Bronchial epithelial cell (primary cell): ENCODE measurements around the gene NGB. TPM values are rescaled to one million over a fixed set of nuclear protein-coding genes. Genes with fewer than 3 reads are reported as not detected.
A peak's percentile ranks its signal among the peaks of the same experiment; 100 is the strongest.

Source experiments
- DNase-seq: peaks from one replicate; pipeline ENCODE4 v3.0.0-alpha.2; 2010; ENCODE audit warnings: low read depth
- FAIRE-seq: peaks from 2 replicates; lab custom pipeline; 2011; peaks lifted over from hg19 to GRCh38; lab: Jason Lieb, UNC
- H3K27me3 ChIP-seq: 2 replicates; pipeline ENCODE4 v1.5.1; 2011; ENCODE audit warnings: low read length; ENCODE audit not compliant: control insufficient read depth, insufficient read depth
- H3K36me3 ChIP-seq: 2 replicates; pipeline ENCODE4 v1.5.1; 2011; ENCODE audit warnings: low read length; ENCODE audit not compliant: control insufficient read depth, insufficient read depth
- H3K4me3 ChIP-seq: 2 replicates; pipeline ENCODE4 v1.5.1; 2011; ENCODE audit warnings: mild to moderate bottlenecking, low read depth, low read length, control low read depth
- total RNA-seq: library from RNA; depleted of rRNA; stranded (reverse); fragments of >200 nt; gene quantifications from 2 replicates; pipeline ENCODE4 v1.2.1, GENCODE V29; 2014
- TF ChIP-seq, protein P1 (sequence below): IDR thresholded peaks from 2 replicates; pipeline ENCODE4 v1.5.1; 2011; ENCODE audit warnings: mild to moderate bottlenecking, moderate library complexity, low read length, control low read depth, inconsistent platforms; ENCODE audit not compliant: insufficient read depth, severe bottlenecking

The NGB gene
- total RNA-seq, 1 donor from 2014 or later, result 0.26 TPM

- Histone ChIP-seq H3K36me3 (no peaks in the 10 kb centered on the region), H3K27me3 (no peaks in the 10 kb centered on the region), H3K4me3 (no peak overlapping the region)
- FAIRE-seq, result no peak
- TF ChIP-seq, protein P1, sequence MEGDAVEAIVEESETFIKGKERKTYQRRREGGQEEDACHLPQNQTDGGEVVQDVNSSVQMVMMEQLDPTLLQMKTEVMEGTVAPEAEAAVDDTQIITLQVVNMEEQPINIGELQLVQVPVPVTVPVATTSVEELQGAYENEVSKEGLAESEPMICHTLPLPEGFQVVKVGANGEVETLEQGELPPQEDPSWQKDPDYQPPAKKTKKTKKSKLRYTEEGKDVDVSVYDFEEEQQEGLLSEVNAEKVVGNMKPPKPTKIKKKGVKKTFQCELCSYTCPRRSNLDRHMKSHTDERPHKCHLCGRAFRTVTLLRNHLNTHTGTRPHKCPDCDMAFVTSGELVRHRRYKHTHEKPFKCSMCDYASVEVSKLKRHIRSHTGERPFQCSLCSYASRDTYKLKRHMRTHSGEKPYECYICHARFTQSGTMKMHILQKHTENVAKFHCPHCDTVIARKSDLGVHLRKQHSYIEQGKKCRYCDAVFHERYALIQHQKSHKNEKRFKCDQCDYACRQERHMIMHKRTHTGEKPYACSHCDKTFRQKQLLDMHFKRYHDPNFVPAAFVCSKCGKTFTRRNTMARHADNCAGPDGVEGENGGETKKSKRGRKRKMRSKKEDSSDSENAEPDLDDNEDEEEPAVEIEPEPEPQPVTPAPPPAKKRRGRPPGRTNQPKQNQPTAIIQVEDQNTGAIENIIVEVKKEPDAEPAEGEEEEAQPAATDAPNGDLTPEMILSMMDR, result no peak
- peak; percentile 66 for DNase-seq
Measured at GRCh38 chr14:77311217-77311616, 40.2 kb upstream of the NGB start.

DNA sequence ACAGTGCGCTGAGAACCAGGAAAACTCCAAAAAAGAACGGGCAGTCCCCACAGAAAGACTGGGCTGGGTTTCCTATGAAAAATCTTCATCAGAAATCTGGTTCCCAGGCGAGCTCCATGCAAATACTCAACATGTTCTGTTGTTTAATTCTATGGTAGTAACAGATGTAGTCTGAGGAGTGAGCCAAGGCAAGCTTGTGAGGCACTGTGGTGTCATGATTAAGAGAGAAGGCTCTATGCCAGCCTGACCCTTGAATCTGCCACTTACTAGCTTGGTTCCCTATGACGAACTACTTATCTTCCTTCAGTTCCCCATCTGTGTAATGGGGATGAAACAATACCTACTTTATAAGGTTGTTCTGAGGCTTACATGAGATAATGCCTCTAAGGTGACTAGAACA, 39.0 kb upstream of the NGB start:
- no peak for DNase-seq
- no peaks in the 10 kb centered on the region for H3K27me3 ChIP-seq
- H3K4me3 ChIP-seq, result no peak overlapping the region
- TF ChIP-seq, protein P1, result no peak
- FAIRE-seq, result no peak
- H3K36me3 ChIP-seq, result no peaks in the 10 kb centered on the region

GRCh38 chr14:77309131-77309530, 38.1 kb upstream of the NGB start:
- no peak overlapping the region for H3K4me3 ChIP-seq
- FAIRE-seq (no peak), DNase-seq (no peak)
- TF ChIP-seq, protein P1, result no peak
- no peaks in the 10 kb centered on the region for H3K36me3 ChIP-seq
- H3K27me3 ChIP-seq, result no peaks in the 10 kb centered on the region

- TF ChIP-seq, protein P1, result no peak
- Histone ChIP-seq H3K4me3 (no peak overlapping the region), H3K27me3 (no peaks in the 10 kb centered on the region), H3K36me3 (no peaks in the 10 kb centered on the region)
- DNase-seq (no peak), FAIRE-seq (no peak)
Measured at GRCh38 chr14:77306851-77307496, 36.0 kb upstream of the NGB start.

DNA sequence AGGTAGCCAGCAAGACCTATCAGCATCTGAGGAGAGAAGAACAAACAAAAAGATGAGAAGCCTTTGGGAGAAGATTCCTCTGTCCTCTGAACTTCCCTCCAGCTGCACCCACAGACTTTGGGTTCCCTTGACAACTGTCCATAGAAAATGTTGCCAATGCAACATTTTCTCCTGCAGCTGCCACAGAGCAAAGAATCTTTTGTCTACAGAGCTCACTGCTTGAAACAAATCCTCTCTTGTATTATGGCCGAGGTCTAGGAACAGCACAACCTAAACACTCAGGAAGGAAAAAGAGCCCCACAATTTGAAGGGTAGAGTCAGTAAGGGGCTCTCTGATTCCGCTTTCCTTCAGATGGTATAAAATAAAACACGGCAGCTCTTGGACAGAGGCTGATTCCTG, 35.4 kb upstream of the NGB start:
- no peaks in the 10 kb centered on the region for H3K36me3 ChIP-seq
- TF ChIP-seq, protein P1, result no peak
- H3K27me3 ChIP-seq, result no peaks in the 10 kb centered on the region
- H3K4me3 ChIP-seq, result no peak overlapping the region
- DNase-seq (no peak), FAIRE-seq (no peak)

GRCh38 chr14:77305696-77306095, 34.7 kb upstream of the NGB start:
- FAIRE-seq (no peak), DNase-seq (no peak)
- Histone ChIP-seq H3K4me3 (no peak overlapping the region), H3K36me3 (no peaks in the 10 kb centered on the region), H3K27me3 (no peaks in the 10 kb centered on the region)
- TF ChIP-seq, protein P1, result no peak
